OCI-LY7 (cell line): ENCODE results near the gene FRMD5. TPM values are rescaled to one million over a fixed set of nuclear protein-coding genes. Genes with fewer than 3 reads are reported as not detected.

ENCODE experiments used
- BruUV-seq: library from RNA; stranded (reverse); fragments of 400-500 nt; replicated peaks from 2 replicates; lab custom pipeline; 2021; lab: Mats Ljungman, UMichigan
- CTCF ChIA-PET: fragments of 300-600 bp; sonication (Branson Sonifier 250); formaldehyde crosslinking; loops from one replicate; lab custom pipeline; 2022; ENCODE audit warnings: antibody characterized with exemption; ENCODE audit not compliant: unreplicated experiment; lab: Charles Lee
- POLR2A ChIA-PET: fragments of 300-600 bp; sonication (Branson Sonifier 250); formaldehyde crosslinking; loops from one replicate; lab custom pipeline; 2022; ENCODE audit warnings: antibody characterized with exemption; lab: Charles Lee
- DNase-seq: peaks from one replicate; pipeline ENCODE4 v3.0.0-alpha.2; 2015; ENCODE audit warnings: low spot score
- H2AFZ ChIP-seq: fragments of 200-600 bp; sonication (generic), shearing (Covaris generic); 2 replicates; pipeline ENCODE4 v1.6.1; 2014; ENCODE audit warnings: mild to moderate bottlenecking, antibody characterized with exemption, low read length, moderate library complexity
- H3K27ac ChIP-seq: fragments of 200-600 bp; sonication (generic); 2 replicates; pipeline ENCODE4 v1.5.1; 2014; ENCODE audit warnings: mixed run types, low read depth, mild to moderate bottlenecking, moderate library complexity, low read length, inconsistent platforms; ENCODE audit not compliant: poor library complexity, severe bottlenecking
- H3K36me3 ChIP-seq: fragments of 200-600 bp; sonication (generic); 2 replicates; pipeline ENCODE4 v1.6.1; 2014; ENCODE audit warnings: mild to moderate bottlenecking, antibody characterized with exemption, low read length, moderate library complexity, mixed read lengths; ENCODE audit not compliant: insufficient read depth
- H3K4me1 ChIP-seq: fragments of 200-600 bp; sonication (generic); 2 replicates; pipeline ENCODE4 v1.5.1; 2014; ENCODE audit warnings: mild to moderate bottlenecking, low read length; ENCODE audit not compliant: insufficient read depth, poor library complexity, severe bottlenecking
- H3K4me2 ChIP-seq: fragments of 200-600 bp; sonication (generic); 2 replicates; pipeline ENCODE4 v1.6.1; 2014; ENCODE audit warnings: mild to moderate bottlenecking, low read length
- H3K4me3 ChIP-seq: fragments of 200-600 bp; sonication (generic); 2 replicates; pipeline ENCODE4 v1.5.1; 2014; ENCODE audit warnings: mild to moderate bottlenecking, low read depth, low read length; ENCODE audit not compliant: poor library complexity, severe bottlenecking
- H3K79me2 ChIP-seq: fragments of 200-600 bp; sonication (generic); 2 replicates; pipeline ENCODE4 v1.6.1; 2016; ENCODE audit warnings: low read depth, mild to moderate bottlenecking, low read length, moderate library complexity, mixed read lengths; ENCODE audit not compliant: insufficient read depth
- H3K9me2 ChIP-seq: fragments of 200-600 bp; sonication (generic); 2 replicates; pipeline ENCODE4 v1.6.1; 2016; ENCODE audit warnings: mild to moderate bottlenecking, low read length, mixed read lengths; ENCODE audit not compliant: insufficient read depth
- H3K9me3 ChIP-seq: fragments of 200-600 bp; sonication (generic); 2 replicates; pipeline ENCODE4 v1.6.1; 2014; ENCODE audit warnings: mild to moderate bottlenecking, mixed run types, low read length, mixed read lengths
- H4K20me1 ChIP-seq: fragments of 200-600 bp; sonication (generic); 2 replicates; pipeline ENCODE4 v1.6.1; 2014; ENCODE audit warnings: mild to moderate bottlenecking, antibody characterized with exemption, low read length, moderate library complexity, mixed read lengths; ENCODE audit not compliant: insufficient read depth
- EZH2phosphoT487 ChIP-seq: fragments of 200-600 bp; sonication (generic); IDR thresholded peaks from 2 replicates; pipeline ENCODE4 v1.6.1; 2018; ENCODE audit warnings: low read depth, borderline replicate concordance, mild to moderate bottlenecking, mixed run types, antibody characterized with exemption, low read length, moderate library complexity, mixed read lengths
- intact Hi-C: fragments of 100-400 bp; cut with micrococcal nuclease; formaldehyde crosslinking; loops from one replicate; pipeline ENCODE4 v1.10.0; 2022; ENCODE audit not compliant: unreplicated experiment
- total RNA-seq, 2 experiments: library from RNA; depleted of rRNA in 1 of 2; stranded (reverse); fragments of >200 nt in 1 of 2; shearing (Covaris generic) in 1 of 2; gene quantifications; 2 replicates each; pipeline ENCODE4 v1.2.3, GENCODE V29; 2014 to 2022
- TF ChIP-seq, protein P1 (sequence below): fragments of 200-600 bp; sonication (generic); conservative IDR thresholded peaks from 2 replicates; pipeline ENCODE4 v1.5.1; 2014; ENCODE audit warnings: mild to moderate bottlenecking, antibody characterized with exemption, low read length, moderate library complexity, mixed read lengths

FRMD5 gene
- total RNA-seq, 2 experiments from 2014 or later, result not detected

DNA sequence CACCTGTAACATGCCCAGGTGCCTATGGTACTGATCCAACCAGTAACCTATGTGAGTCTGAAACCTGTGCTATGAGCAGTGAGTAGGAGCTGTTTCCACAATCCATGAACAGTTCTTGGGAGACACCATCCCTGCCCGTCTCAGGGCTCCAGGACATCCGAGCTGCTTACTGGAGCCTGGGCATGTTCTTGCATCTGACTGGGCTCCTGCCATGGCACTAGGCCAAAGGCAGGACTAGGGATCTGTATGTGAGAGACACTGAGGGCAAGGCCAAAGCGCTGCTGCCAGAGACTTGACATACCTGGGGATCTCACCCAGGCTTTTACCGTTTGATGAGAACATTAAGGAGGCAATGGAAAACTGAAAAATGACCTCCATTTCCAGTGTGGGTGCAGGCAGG is 308.5 kb downstream of the FRMD5 start:
- no peaks in the 10 kb centered on the region for H3K9me2 ChIP-seq
- no peaks in the 10 kb centered on the region for H3K9me3 ChIP-seq
- intact Hi-C loops, result no loop called here
- CTCF ChIA-PET, result no interaction called here
- no peaks in the 10 kb centered on the region for H4K20me1 ChIP-seq
- H3K27ac ChIP-seq, result no peak overlapping the region
- DNase-seq, result no peak
- POLR2A ChIA-PET, result no interaction called here
- H3K4me1 ChIP-seq, result no peaks in the 10 kb centered on the region
- no peak overlapping the region for H3K4me3 ChIP-seq
- no peak overlapping the region for H2AFZ ChIP-seq
- H3K36me3 ChIP-seq, result peaks cover 92% of the 10 kb centered on the region
- TF ChIP-seq, protein P1, sequence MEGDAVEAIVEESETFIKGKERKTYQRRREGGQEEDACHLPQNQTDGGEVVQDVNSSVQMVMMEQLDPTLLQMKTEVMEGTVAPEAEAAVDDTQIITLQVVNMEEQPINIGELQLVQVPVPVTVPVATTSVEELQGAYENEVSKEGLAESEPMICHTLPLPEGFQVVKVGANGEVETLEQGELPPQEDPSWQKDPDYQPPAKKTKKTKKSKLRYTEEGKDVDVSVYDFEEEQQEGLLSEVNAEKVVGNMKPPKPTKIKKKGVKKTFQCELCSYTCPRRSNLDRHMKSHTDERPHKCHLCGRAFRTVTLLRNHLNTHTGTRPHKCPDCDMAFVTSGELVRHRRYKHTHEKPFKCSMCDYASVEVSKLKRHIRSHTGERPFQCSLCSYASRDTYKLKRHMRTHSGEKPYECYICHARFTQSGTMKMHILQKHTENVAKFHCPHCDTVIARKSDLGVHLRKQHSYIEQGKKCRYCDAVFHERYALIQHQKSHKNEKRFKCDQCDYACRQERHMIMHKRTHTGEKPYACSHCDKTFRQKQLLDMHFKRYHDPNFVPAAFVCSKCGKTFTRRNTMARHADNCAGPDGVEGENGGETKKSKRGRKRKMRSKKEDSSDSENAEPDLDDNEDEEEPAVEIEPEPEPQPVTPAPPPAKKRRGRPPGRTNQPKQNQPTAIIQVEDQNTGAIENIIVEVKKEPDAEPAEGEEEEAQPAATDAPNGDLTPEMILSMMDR, result no peak
- TF ChIP-seq EZH2phosphoT487, result no peak
- no peaks in the 10 kb centered on the region for H3K79me2 ChIP-seq
- no peak overlapping the region for H3K4me2 ChIP-seq
- BruUV-seq, result no TSS peak

DNA sequence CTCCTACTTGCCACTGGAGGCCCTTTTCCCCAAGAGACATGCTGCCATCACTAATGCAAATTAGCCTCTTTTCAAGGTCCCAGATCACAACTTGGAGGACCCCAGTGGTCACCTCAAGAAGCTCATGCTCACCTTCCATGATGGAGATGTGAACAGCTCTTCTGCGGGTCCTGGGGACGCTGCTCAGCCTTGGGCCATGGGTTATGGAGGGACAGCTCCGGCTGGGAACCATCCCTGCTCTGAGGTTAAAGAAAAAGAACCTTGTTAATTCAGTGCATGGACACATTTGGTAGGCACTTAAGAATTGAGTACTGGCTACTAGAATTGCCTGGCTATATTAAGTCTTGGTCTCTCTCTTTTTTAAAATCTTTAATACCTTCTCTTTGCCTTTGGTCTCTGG is 311.5 kb downstream of the FRMD5 start:
- Histone ChIP-seq H3K4me3 (no peak overlapping the region), H3K9me2 (no peaks in the 10 kb centered on the region), H3K79me2 (no peaks in the 10 kb centered on the region), H3K4me1 (no peaks in the 10 kb centered on the region), H2AFZ (no peak overlapping the region), H3K4me2 (no peak overlapping the region), H4K20me1 (no peaks in the 10 kb centered on the region), H3K36me3 (peaks cover 95% of the 10 kb centered on the region), H3K27ac (no peak overlapping the region), H3K9me3 (no peaks in the 10 kb centered on the region)
- no peak for TF ChIP-seq EZH2phosphoT487
- TF ChIP-seq, protein P1, result no peak
- POLR2A ChIA-PET, result no interaction called here
- intact Hi-C loops, result no loop called here
- CTCF ChIA-PET, result no interaction called here
- DNase-seq, result no peak
- BruUV-seq, result no TSS peak

DNA sequence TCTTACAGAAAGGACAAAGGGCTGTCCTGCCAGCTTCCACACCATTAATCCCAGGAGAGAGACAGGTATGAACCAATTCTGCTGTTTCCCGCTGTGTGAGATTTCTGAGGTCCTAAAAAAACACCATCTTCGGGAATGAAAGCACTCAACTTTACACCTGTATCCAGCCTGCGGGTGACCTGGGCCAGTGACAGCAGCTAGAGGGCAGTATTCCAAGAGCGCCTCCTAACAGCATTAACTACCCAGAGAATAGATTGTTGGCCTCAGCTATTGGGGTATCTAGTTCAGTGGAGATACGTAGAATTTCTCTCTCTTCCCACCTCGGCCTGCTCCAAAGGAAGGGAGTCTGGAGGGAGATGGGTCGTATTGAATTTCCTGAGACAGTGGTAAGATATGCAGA is 313.1 kb downstream of the FRMD5 start:
- Histone ChIP-seq H3K4me3 (no peak overlapping the region), H4K20me1 (no peaks in the 10 kb centered on the region), H3K9me2 (no peaks in the 10 kb centered on the region), H3K36me3 (peaks cover 98% of the 10 kb centered on the region), H3K9me3 (no peaks in the 10 kb centered on the region), H3K27ac (no peak overlapping the region), H3K4me2 (no peak overlapping the region), H3K79me2 (no peaks in the 10 kb centered on the region), H3K4me1 (no peaks in the 10 kb centered on the region), H2AFZ (no peak overlapping the region)
- no peak for TF ChIP-seq EZH2phosphoT487
- TF ChIP-seq, protein P1, result peak; percentile 76
- BruUV-seq, result no TSS peak
- DNase-seq, result no peak
- intact Hi-C loops, result no loop called here
- CTCF ChIA-PET, result no interaction called here
- POLR2A ChIA-PET, result interaction anchor here (0.6 kb wide), 1 partner anchor 14 kb away, joined by 4 read pairs; no protein-coding TSS in a partner anchor
